Measurements from ENCODE around the gene CTCFL.

DNA sequence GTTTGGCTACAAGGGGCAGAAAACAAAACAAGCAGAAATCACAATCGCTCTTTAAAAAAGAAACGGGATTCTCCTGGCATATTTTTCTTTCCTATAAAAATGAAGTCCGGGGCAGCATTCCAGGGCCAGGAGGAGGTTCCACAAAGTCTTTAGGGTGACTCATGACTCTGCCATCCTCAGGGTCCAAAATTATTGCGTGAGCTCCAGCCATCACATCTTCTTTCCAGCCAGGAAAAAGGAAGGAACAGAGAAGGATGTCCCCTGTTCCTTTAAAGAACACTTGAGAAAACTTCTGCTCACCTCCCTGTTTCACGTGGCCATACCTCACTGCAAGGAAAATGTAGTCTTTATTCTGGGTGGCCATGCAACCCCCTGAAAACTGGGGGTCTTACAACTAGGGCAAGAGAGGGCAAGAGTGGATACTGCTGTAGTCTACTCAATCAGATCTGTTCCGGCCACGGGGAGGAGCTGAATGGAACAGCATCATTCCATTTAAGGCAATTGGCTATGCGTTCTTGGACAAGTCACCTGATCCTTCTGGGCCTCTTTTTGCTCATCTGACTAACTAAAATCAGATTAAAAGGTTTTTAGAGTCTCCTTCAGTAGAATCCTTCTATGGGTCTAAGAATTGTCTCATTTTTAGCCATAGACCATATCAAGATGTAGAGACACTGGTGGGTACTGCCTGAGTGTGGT, 49.4 kb downstream of the CTCFL start:
- TF ChIP-seq POLR2A (IDR thresholded peaks at IDR 0.05; ENCODE audit: low read depth) (no peak), POLR2AphosphoS5 (IDR thresholded peaks at IDR 0.05) (no peak)
- TF ChIP-seq, protein P1, sequence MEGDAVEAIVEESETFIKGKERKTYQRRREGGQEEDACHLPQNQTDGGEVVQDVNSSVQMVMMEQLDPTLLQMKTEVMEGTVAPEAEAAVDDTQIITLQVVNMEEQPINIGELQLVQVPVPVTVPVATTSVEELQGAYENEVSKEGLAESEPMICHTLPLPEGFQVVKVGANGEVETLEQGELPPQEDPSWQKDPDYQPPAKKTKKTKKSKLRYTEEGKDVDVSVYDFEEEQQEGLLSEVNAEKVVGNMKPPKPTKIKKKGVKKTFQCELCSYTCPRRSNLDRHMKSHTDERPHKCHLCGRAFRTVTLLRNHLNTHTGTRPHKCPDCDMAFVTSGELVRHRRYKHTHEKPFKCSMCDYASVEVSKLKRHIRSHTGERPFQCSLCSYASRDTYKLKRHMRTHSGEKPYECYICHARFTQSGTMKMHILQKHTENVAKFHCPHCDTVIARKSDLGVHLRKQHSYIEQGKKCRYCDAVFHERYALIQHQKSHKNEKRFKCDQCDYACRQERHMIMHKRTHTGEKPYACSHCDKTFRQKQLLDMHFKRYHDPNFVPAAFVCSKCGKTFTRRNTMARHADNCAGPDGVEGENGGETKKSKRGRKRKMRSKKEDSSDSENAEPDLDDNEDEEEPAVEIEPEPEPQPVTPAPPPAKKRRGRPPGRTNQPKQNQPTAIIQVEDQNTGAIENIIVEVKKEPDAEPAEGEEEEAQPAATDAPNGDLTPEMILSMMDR (IDR thresholded peaks at IDR 0.05): no peak

All from esophagus muscularis mucosa (tissue), 3 donors.